Neural cell (in vitro differentiated cells): ENCODE data around the gene CLCNKB.

Source experiments
- CTCF ChIP-seq: fragments of 450-650 bp; IDR thresholded peaks from 2 replicates; pipeline ENCODE4 v1.5.1; 2014; ENCODE audit warnings: antibody characterized with exemption, mild to moderate bottlenecking, moderate library complexity; ENCODE audit not compliant: poor library complexity, severe bottlenecking
- EP300 ChIP-seq: fragments of 450-650 bp; conservative IDR thresholded peaks from 2 replicates; pipeline ENCODE4 v1.6.1; 2014; ENCODE audit warnings: antibody characterized with exemption, mild to moderate bottlenecking, moderate library complexity; ENCODE audit not compliant: poor library complexity, severe bottlenecking
- EZH2 ChIP-seq: fragments of 200-600, 300-800 bp; shearing (Covaris generic), sonication (generic); IDR thresholded peaks from 2 replicates; pipeline ENCODE4 v1.6.1; 2014; ENCODE audit warnings: antibody characterized with exemption, low read length, borderline replicate concordance, mild to moderate bottlenecking; ENCODE audit not compliant: insufficient read depth, poor library complexity, severe bottlenecking

DNA sequence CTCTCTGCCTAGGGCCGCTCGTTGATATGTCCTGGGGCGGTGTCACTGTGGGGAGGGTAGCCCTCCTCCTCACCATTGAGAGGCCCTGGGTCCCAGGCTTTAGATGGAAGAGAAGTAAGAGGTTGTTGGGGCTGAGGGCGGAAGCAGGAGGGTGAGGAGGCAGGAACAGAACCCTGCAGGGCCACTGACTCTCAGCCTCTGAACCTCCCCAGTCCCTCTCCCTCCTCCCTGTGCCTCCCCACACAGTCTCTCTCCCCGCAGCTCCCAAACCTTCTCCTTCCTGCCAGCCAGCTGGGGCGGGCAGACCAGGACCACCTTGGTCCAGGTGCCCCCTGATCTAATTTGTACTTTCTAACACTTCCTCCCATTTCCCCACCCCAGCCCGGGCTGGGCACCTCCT is 44.2 kb downstream of the CLCNKB start:
- TF ChIP-seq CTCF = no peak
- TF ChIP-seq EP300 = no peak
- TF ChIP-seq EZH2 = no peak
